HG03159 (cell line): ENCODE results near the gene DCAF8.

Experiments used
- ATAC-seq: cut with Tn5 transposase; IDR thresholded peaks from one replicate; pipeline ENCODE4 v1.9.1; 2021; ENCODE audit warnings: mild to moderate bottlenecking, moderate library complexity; ENCODE audit not compliant: unreplicated experiment

Gene DCAF8

DNA sequence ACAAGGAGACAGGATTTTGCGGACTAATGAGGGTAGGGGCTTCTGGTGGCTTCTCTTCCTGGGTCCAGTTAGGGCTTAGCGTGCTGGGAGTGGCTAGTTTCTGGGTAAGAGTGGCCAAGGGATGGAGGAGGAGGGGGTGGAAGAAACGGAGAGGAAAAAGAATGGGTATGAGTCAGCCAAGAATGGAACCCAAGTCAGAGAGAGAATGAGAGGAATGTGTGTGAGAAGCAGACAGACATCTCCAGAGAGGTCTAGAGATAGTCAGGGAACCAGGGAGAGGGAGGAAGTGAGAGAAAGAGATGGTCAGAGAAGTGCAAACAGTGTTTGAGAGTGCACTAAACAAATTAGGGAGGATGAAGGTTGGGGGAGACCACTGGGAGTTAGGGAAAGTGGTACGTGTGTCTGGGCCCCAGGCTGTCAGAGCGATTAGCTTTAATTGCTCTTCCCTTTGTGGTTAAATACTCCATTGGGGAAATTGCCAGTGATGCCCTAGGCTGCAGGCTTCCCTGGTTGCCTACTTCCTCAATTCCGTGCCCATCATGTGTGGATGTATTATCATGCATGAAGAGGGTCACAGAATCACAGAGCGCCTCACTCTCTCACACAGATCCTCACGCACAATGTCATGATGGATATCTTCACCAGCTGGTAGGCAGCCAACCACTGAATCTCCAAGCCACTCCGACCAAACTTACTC is 55.8 kb downstream of the DCAF8 start:
- ATAC-seq: no peak

DNA sequence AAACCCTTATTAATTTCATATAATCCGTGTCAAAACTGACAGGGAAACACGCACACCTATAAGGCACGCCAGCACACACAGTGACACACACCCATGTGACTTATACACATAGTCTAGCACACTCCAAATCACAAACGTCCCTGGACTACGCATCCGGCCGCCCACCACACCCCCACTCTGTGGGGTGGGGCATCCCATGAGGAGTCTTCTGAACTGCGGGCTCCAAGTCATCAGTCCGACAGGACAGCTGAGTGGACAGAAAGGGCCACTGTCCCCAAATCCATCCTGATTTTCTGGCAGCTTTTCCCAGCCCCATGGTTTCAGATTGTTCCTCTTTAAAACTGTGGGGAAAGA is 56.3 kb downstream of the DCAF8 start:
- ATAC-seq: peak; percentile 38

DNA sequence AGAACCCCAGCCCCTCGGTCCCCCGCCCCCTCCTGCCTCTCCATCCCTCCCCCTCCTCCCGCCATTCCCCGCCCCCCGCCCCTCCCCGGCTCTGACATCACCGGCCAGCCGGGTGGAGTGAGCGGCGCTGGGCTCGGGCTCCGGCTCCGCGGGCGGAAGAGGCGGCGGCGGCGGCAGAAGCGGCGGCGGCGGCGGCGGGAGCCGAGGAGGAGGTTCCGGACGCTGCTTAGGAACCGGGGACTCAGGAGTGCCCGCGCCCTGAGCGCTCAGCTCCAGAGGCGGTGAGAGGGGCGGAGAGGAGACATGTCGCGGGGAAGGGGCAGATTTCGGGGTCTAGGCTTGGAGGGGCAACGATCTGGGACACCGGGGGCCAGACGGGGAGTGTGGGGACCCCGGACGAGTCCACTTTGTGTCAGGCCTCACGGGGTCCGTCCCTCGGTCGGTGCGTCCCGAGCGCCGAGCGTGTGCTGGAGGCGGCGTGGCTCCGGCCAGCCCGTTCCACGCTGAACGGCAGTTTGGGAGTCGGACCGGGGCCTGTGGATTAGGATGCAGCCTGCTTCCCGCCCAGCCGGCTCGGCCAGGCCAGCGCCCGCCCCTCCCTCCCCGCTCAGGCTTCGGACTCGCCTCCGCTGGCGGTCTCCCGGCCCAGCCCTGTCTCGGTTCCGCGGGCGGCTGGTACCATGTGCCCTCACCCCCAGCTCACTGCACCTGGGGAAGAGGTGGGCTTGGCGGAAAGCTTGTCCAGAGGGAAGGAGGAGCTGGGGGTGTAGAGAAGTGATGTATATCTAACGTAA is 56.9 kb downstream of the DCAF8 start, which contains the start of gene PEA15:
PEA15 (plus strand) TSS at position 143 of the 794 bp plus-strand sequence. CDS start 6,161 bp downstream, outside the sequence.
- peak; percentile 47 for ATAC-seq

DNA sequence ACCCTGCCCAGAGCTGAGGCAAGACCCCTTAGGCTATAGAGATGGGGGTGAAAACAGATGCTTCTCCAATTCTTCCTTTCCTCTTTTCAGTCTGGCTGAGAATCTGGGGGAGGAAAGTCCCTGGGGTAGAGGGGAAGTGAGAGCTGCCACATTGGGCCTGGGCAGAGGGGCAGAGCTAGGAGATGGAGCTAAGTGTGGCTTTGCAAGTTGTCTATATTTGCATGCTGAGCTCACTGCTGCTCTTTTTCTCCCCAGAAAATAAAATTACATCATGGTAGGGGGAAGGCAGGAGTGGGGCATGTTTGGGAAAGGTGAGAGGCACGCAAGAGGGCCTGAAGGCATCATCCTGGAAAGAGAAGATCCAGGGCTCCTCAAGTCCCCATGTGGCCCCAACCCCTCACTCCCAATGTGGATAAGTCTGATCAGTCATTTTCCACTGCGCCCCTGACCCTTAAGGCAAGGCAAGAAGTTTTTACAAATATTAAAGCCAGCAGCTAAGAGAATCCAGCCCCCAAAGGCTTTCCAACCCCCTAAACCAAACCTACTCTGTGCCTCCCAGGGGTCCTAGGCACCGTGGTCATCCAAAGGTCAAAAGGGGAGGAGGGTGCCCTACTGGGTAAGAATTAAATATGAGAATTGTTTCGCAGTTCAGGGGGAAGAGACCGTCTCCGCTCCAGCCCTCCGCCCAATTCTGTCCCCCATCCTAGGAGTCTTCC is 57.7 kb downstream of the DCAF8 start:
- peak; percentile 60 for ATAC-seq

DNA sequence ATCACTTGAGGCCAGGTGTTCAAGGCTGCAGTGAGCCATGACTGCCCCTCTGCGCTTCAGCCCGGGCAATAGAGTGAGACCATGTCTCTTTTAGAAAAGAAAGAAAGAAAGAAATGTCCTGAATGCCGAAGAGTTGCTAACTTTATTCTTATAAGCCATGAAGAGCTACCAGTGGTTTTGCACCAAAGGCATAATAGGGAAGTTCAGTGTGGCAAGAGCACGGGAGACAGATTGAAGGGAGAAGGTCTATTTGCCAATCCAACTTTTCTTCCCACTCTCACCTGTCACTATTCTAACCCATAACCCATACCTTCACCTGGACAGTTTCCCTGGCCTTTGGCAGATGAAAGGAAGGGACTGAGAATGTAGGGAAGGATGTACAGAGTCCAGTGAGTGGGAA is 61.6 kb downstream of the DCAF8 start:
- ATAC-seq: no peak

DNA sequence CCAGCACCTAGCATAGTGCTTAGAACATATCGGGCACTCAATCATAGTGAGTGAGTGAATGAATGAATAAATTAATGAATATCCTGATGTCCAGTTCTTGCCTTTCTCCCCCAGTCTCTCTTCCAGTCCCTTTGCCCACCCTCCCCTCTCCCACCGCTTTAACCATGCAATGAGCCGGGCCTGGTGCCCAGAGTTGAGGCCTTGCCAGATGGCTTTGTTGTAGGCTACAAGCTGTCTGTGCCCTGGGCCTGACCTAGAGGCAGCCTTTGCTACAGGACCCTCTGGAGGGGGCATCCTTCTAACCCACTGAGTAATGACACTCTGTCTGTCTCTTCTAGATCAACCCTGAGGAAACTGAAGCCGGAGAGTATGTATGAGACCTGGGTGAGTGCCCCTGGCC is 65.1 kb downstream of the DCAF8 start:
- no peak for ATAC-seq

DNA sequence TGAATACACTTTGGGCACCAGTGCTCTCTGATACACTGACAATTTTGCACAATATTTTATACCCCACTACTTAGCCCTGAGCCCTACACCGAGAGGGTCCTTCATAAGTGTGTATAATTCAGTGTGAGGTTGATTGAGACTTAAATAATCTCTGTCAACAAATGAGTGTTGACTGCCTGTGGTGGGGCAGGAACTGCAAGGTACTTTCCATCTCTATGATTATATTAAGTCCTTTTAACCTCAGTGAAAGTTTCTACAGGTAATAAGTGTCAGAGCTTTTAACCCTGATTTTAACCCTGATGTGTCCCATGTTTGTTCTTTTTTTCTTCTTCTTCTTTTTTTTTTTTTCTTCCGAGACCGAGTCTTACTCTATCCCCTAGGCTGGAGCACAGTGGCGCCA is 66.2 kb downstream of the DCAF8 start:
- ATAC-seq: no peak

DNA sequence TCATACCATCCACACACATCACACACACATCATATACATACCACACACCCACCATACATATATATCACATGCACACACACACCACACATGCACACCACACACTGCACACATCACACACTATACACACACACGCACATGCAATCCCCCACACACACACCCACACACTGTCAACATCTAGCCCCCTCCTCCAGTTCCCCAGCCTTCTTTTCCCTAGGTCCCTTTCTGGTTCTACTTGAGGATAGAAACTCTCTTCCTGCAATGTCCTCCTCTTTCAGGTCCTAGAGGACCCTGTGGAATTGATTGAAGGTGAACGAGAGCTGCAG is 67.7 kb downstream of the DCAF8 start:
- ATAC-seq: no peak

DNA sequence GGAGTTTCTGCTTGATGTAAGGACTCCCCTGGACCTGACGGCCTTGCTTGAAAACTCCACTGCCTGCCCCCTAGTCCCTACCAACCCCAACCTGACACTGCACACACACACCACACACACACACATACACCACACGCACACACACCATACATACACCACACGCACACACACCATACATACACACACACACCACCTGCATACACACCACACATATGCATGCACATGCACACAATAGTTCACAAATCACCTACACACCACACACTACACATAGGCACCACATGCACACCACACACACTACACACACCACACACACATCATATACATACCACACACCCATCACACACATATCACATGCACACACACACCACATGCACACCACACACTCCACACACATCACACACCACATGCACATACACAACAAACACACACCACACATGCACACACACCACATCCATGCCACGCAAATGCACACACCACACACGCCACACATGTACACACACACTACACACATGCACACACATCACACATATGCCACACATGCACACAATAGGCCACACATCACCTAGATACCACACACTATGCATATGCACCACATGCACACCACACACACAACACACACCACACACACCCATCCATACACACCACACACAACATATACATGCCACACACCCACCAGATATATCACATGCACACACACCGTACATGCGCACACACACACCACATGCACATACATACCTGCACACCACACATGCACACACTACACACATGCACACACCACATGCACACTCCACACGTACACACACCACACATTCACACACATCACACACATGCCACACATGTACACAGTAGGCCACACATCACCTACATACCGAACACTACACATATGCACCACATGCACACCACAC is 68.3 kb downstream of the DCAF8 start:
- no peak for ATAC-seq

DNA sequence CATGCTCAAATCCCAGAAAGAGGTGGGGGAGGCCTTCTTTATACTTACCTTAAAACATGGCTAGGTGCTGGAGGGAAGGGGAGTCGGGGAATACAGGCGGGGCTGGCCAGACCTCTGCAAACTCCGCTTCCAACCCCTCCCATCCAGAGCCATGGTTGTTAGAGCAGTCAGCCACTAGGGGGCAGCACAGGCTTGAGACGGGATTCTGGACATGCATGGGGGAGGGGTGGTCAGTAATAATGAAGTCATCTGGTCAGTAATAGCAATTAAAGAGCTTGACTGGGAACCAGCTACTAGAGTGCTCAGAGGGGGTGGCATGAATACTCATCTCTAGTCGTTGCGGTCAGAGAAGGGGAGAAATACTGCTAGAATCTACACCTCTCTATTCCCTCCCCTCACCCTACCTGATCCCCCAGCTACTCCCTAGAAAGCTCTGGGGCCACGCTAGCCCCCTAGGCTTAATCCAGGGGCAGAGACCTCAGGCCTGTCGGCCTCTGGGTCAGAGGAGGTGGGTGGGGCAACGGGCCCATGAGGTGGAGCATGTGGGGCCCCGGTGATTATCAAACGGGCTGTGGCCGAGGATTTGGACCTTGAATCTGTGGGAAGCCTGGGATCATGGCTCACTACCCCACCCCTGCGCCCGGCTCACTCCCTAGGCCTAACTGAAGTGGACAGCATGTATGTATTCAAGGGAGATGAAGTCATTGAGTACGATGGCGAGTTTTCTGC is 69.1 kb downstream of the DCAF8 start:
- ATAC-seq: no peak

DNA sequence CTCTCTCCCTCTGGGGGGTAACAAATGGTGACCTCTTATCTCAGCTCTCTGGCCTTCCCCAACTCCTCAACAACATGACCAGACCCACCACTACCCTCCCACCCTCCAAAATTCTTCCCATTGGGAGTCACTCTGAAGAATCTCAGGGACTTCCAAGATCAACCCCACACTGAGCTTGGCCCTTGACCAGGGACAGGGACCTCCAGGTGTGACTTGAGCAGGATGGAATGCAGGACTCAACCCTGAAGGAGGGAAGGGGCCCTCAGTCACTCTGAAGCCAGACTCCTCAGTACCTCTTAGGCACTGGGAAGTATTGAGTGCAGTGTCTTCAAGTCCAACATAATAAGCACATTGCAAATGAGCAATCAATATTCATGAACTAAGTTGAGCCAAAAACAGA is 70.1 kb downstream of the DCAF8 start:
- no peak for ATAC-seq

DNA sequence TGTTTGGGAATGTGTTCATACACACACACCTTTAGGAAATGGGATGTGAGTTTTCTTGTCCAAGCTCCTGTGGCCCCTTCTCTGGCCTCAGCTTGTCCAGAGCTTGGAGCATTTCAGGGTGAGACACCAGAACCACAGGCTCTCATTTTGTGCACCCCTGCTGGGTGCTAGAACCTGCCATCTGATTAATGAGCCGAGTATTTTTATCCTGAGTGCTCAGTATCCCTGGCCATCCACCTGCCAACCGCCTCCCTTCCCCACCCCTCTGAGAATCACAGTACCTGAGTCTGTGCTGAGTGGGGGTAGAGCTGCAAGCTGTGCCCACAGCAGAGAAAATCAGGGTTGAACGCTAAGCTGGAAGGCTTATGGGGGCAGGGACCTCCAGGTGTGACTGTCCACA is 70.6 kb downstream of the DCAF8 start:
- ATAC-seq: no peak

DNA sequence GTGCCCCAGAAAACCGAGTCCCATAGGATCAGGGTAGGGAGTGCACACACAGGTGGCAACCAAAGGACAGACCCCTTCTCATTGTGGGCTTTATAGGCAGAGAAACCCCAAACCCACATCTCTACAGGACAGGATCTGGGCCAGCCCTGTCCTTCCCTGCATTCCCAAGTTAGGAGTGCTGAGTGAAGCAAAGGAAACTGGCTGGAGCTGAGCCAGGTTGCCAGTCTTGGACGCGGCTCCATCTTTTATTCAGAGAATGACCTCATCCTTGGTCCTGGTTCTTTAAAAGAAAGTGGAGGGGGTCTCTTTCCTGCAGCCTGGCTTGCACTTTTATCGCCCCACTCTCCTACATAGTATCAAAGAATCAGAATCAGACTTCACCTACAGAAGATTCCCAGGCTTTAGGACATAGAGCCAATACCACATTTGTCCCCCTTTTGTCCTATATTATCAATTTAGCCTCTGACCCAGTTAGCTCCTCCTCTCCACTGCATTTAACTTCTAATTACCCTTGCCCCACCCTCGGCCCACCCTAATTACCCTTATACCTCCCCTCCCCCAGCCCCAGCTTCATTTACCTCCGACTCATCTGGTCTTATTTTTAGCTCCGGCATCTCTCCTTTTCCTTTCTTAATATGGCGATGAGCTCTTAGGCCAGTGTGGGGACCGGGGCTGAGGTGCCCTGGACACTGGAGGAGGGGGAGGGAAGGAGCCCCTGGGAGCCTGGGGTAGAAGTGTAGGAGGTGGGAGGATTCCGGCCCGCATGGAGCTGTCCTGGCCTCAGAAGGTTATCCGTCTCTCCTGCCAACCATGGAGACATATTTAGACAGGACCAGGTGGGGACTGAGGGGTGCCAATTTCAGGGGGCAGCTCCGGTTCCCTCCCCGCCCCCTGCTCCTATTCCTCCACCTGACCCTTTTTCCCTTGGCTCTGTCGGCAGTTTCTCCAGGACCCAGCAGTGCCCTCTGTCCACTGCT is 72.4 kb downstream of the DCAF8 start, which contains the start of gene CASQ1:
CASQ1 (plus strand) TSS at position 927 of the 977 bp plus-strand sequence. CDS start 177 bp downstream, outside the sequence.
- no peak for ATAC-seq

DNA sequence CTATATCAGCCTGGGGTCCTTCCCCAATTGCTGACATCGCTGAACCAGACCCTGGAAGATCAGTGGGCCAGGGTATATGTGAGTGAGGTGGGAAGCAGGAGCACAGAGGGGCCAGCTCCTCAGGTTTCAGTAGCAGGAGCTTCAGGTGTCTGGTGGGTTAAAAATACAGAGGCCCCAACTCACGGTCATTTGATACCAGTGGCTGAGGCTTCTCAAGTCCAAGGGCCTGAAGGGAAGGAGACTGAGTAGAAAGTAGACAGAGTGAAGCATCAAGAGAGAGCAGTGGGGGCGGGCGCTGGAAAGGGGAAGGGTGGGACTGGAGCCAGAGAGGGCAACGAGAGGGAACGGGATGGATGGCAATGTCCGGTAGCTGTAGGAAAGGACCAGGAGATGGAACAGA is 74.0 kb downstream of the DCAF8 start:
- ATAC-seq: no peak

DNA sequence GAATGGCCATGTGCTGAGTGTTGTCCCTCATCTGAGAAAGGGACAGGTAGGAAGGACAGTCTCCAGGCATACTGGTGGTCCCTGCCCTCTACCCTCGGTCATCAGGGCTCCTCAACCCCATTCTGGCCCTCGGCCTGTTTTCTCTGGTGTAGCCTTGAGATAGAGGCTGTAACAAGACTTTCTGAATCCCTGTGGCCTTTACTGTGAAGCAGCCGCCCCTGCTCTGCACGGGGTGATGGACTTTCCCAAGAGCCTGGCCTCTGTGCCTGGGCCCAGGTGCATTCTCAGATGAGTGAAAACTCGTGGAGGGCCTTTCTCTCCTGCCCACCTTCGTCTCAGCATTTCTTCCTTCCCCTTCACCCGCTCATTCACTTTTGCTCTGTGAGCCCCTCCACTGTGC is 74.9 kb downstream of the DCAF8 start:
- no peak for ATAC-seq

DNA sequence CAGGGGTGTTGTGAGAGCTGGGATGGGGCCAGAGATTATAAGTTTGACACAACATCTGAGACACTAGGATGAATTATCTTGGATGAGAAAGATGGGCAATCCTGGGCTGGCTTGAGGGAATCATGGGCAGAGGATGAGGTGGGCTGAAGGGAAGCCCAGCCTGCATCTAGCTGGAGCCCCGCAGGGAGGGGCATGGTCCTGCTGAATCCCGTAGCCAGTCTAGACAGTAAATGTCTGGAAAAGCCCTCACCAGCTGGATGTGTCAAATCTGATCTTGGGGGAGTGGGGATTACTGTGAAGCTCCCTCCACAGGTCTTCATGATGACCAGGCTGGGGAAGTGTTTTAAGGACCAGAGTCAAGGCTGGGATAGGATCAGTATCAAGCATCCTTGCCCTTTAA is 75.6 kb downstream of the DCAF8 start:
- no peak for ATAC-seq

DNA sequence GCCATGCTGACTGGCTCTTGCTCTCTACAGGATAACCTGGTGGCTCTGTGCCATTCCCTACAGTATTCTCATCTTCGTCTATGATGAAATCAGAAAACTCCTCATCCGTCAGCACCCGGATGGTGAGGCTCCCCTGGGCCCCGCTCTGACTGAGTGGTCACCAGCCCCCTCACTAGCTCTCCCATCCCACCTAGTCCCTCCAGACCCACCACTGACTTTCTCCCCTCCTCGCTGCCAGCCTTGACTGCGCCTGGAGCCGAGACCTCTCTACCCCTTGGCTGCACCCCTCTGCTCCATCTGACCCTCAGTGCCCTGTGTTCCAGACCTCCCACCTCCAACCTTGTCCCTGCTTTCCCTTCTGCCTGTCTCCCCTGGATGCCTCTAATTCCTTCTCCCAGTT is 76.1 kb downstream of the DCAF8 start:
- ATAC-seq: no peak

DNA sequence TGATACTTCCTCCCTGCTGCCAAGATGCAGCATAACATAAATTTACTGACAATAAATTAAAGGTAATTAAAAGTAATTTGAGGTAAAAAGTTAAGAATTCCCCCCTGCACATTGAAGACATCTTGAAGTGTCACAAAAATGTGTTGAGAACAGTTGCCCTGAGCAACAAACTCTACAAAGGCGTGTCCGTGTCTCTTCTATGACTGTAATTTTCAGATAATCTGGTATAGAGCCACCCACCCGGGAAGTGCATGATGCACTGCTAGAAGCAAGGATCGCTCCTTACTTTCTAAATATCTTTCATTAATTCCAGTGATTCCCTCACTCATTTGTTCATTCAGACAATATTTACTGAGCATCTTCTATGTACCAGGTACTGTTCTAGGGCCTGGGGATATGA is 83.0 kb downstream of the DCAF8 start:
- no peak for ATAC-seq

DNA sequence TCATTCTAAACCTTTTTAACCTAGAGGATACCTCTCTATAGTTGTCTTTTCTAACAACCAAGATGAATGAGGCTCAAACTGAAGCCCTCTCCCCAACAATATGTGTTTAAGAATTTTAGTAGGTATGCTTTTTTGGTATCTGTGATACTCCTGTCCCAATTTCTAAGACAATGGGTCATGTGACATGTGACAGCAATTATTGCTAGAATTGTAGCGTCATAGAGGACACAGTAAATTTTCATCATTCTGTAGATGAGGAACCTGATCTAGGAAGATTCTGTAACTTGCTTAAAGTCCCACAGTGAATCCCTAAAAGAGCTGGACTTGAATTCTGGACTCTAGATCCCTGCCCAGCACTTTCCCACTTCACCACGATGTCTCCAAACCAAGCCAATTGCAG is 83.6 kb downstream of the DCAF8 start:
- no peak for ATAC-seq
